ENCODE data around the gene VWA1. TPM values are rescaled to one million over a fixed set of nuclear protein-coding genes. Genes with fewer than 3 reads are reported as not detected.

The VWA1 gene
- total and polyA plus RNA-seq, 3 experiments from 2014 or later, result 0.31 TPM; not detected in 2

GRCh38 chr1:1490633-1491230, 55.2 kb downstream of the VWA1 start:
- Histone ChIP-seq H3K4me3 (ENCODE audit: low read length) (no peak overlapping the region), H3K27ac (ENCODE audit: low read depth, low read length) (no peak overlapping the region), H3K36me3 (ENCODE audit: insufficient read depth, low read length) (no peaks in the 10 kb centered on the region), H3K4me1 (ENCODE audit: insufficient read depth, low read length) (no peaks in the 10 kb centered on the region), H3K27me3 (ENCODE audit: insufficient read depth, low read length, poor library complexity, severe bottlenecking) (no peaks in the 10 kb centered on the region), H3K9me3 (ENCODE audit: low read length) (peaks cover 9% of the 10 kb centered on the region)
- ChIA-PET POLR2A (interaction anchor here (0.7 kb wide), 1 partner anchor 8 kb away, joined by 3 read pairs; no protein-coding TSS in a partner anchor), CTCF (no interaction called here)
- Mint-ChIP-seq H3K36me3 (peaks cover 10 to 69% (median 19%) of the 10 kb centered on the region in 3 donors), H3K9me3 (peaks cover 3 to 9% (median 7%) of the 10 kb centered on the region in 5 donors), H3K27me3 (no peaks in the 10 kb centered on the region), H3K4me1 (no peaks in the 10 kb centered on the region), H3K4me3 (no peak overlapping the region), H3K27ac (no peak overlapping the region)
- DNase-seq, result no peak

- Mint-ChIP-seq H3K27ac (no peak overlapping the region), H3K9me3 (peaks cover 3 to 9% (median 7%) of the 10 kb centered on the region in 5 donors), H3K36me3 (peaks cover 10 to 75% (median 19%) of the 10 kb centered on the region in 3 donors), H3K4me3 (no peak overlapping the region), H3K4me1 (no peaks in the 10 kb centered on the region), H3K27me3 (no peaks in the 10 kb centered on the region)
- Histone ChIP-seq H3K36me3 (ENCODE audit: insufficient read depth, low read length) (no peaks in the 10 kb centered on the region), H3K9me3 (ENCODE audit: low read length) (peaks cover 9% of the 10 kb centered on the region), H3K27me3 (ENCODE audit: insufficient read depth, low read length, poor library complexity, severe bottlenecking) (no peaks in the 10 kb centered on the region), H3K27ac (ENCODE audit: low read depth, low read length) (no peak overlapping the region), H3K4me3 (ENCODE audit: low read length) (no peak overlapping the region), H3K4me1 (ENCODE audit: insufficient read depth, low read length) (no peaks in the 10 kb centered on the region)
- ChIA-PET POLR2A (no interaction called here), CTCF (no interaction called here)
- DNase-seq, result no peak
These were observed 56.1 kb downstream of the VWA1 start for GRCh38 chr1:1491601-1492000.

Other genes with a start within 250 kb of the VWA1 start
- gene TNFRSF18, start 229.1 kb upstream of the VWA1 start, total RNA-seq, result 10 to 100 TPM; 91.0 to 97.1 TPM
- 2.0 TPM for gene TNFRSF18, start 229.1 kb upstream of the VWA1 start, polyA plus RNA-seq
- 100 to 1,000 TPM; 180 to 193 TPM for gene TNFRSF4, start 221.5 kb upstream of the VWA1 start, total RNA-seq
- gene TNFRSF4, start 221.5 kb upstream of the VWA1 start, polyA plus RNA-seq, result 1.9 TPM
- 100 to 1,000 TPM; 158 to 169 TPM for gene SDF4, start 203.7 kb upstream of the VWA1 start, total RNA-seq
- 108 TPM for gene SDF4, start 203.7 kb upstream of the VWA1 start, polyA plus RNA-seq
- 10 to 100 TPM; 23.7 to 24.1 TPM for gene B3GALT6, start 203.5 kb upstream of the VWA1 start, total RNA-seq
- gene B3GALT6, start 203.5 kb upstream of the VWA1 start, polyA plus RNA-seq, result 16.4 TPM
- 1 to 10 TPM in 1 of 2 experiments, under 1 TPM in 1; 0.51 to 1.1 TPM for gene C1QTNF12, start 189.0 kb upstream of the VWA1 start, total RNA-seq
- not detected for gene C1QTNF12, start 189.0 kb upstream of the VWA1 start, polyA plus RNA-seq
- gene UBE2J2, start 161.8 kb upstream of the VWA1 start, total RNA-seq, result 10 to 100 TPM; 76.7 to 79.3 TPM
- 79.7 TPM for gene UBE2J2, start 161.8 kb upstream of the VWA1 start, polyA plus RNA-seq
- 1 to 10 TPM; 2.9 to 5.0 TPM for gene SCNN1D, start 155.3 kb upstream of the VWA1 start, total RNA-seq
- gene SCNN1D, start 155.3 kb upstream of the VWA1 start, polyA plus RNA-seq, result 0.09 TPM
- gene ACAP3, start 127.8 kb upstream of the VWA1 start, total RNA-seq, result 10 to 100 TPM; 36.4 to 38.8 TPM
- 6.9 TPM for gene ACAP3, start 127.8 kb upstream of the VWA1 start, polyA plus RNA-seq
- gene PUSL1, start 127.1 kb upstream of the VWA1 start, total RNA-seq, result 10 to 100 TPM; 32.9 to 34.3 TPM
- 22.0 TPM for gene PUSL1, start 127.1 kb upstream of the VWA1 start, polyA plus RNA-seq
- 100 to 1,000 TPM; 117 to 118 TPM for gene INTS11, start 111.0 kb upstream of the VWA1 start, total RNA-seq
- gene INTS11, start 111.0 kb upstream of the VWA1 start, polyA plus RNA-seq, result 70.5 TPM
- gene CPTP, start 110.9 kb upstream of the VWA1 start, total RNA-seq, result 10 to 100 TPM; 17.6 to 18.3 TPM
- gene CPTP, start 110.9 kb upstream of the VWA1 start, polyA plus RNA-seq, result 23.6 TPM
- under 1 TPM; 0.53 to 0.62 TPM for gene TAS1R3, start 104.4 kb upstream of the VWA1 start, total RNA-seq
- gene TAS1R3, start 104.4 kb upstream of the VWA1 start, polyA plus RNA-seq, result 0.28 TPM
- 10 to 100 TPM; 39.7 to 41.1 TPM for gene DVL1, start 86.3 kb upstream of the VWA1 start, total RNA-seq
- gene DVL1, start 86.3 kb upstream of the VWA1 start, polyA plus RNA-seq, result 1.6 TPM
- gene MXRA8, start 77.1 kb upstream of the VWA1 start, total RNA-seq, result under 1 TPM; 0.26 to 0.29 TPM
- 0.61 TPM for gene MXRA8, start 77.1 kb upstream of the VWA1 start, polyA plus RNA-seq
- gene AURKAIP1, start 60.5 kb upstream of the VWA1 start, total RNA-seq, result 100 to 1,000 TPM; 159 to 169 TPM
- 157 TPM for gene AURKAIP1, start 60.5 kb upstream of the VWA1 start, polyA plus RNA-seq
- gene CCNL2, start 36.4 kb upstream of the VWA1 start, total RNA-seq, result 100 to 1,000 TPM; 119 to 124 TPM
- gene CCNL2, start 36.4 kb upstream of the VWA1 start, polyA plus RNA-seq, result 29.0 TPM
- 100 to 1,000 TPM; 206 to 208 TPM for gene MRPL20, start 28.4 kb upstream of the VWA1 start, total RNA-seq
- 198 TPM for gene MRPL20, start 28.4 kb upstream of the VWA1 start, polyA plus RNA-seq
- gene ANKRD65, start 14.4 kb upstream of the VWA1 start, total RNA-seq, result not detected
- gene ANKRD65, start 14.4 kb upstream of the VWA1 start, polyA plus RNA-seq, result not detected
- gene ATAD3C, start 14.0 kb downstream of the VWA1 start, total RNA-seq, result 1 to 10 TPM in 1 of 2 experiments, under 1 TPM in 1; 0.53 to 1.9 TPM
- gene ATAD3C, start 14.0 kb downstream of the VWA1 start, polyA plus RNA-seq, result 4.3 TPM
- gene ATAD3B, start 36.1 kb downstream of the VWA1 start, total RNA-seq, result 10 to 100 TPM; 81.6 to 86.6 TPM
- gene ATAD3B, start 36.1 kb downstream of the VWA1 start, polyA plus RNA-seq, result 7.9 TPM
- 10 to 100 TPM; 97.4 to 98.7 TPM for gene ATAD3A, start 76.5 kb downstream of the VWA1 start, total RNA-seq
- gene ATAD3A, start 76.5 kb downstream of the VWA1 start, polyA plus RNA-seq, result 16.0 TPM
- under 1 TPM; 0.33 to 0.59 TPM for gene TMEM240, start 104.9 kb downstream of the VWA1 start, total RNA-seq
- not detected for gene TMEM240, start 104.9 kb downstream of the VWA1 start, polyA plus RNA-seq
- 100 to 1,000 TPM; 123 to 128 TPM for gene SSU72, start 139.2 kb downstream of the VWA1 start, total RNA-seq
- 231 TPM for gene SSU72, start 139.2 kb downstream of the VWA1 start, polyA plus RNA-seq
- 1 to 10 TPM; 2.9 to 3.1 TPM for gene FNDC10, start 164.4 kb downstream of the VWA1 start, total RNA-seq
- gene FNDC10, start 164.4 kb downstream of the VWA1 start, polyA plus RNA-seq, result 1.1 TPM
- 10 to 100 TPM; 45.7 to 46.6 TPM for gene MIB2, start 179.8 kb downstream of the VWA1 start, total RNA-seq
- 40.4 TPM for gene MIB2, start 179.8 kb downstream of the VWA1 start, polyA plus RNA-seq
- 1 to 10 TPM; 2.1 to 2.9 TPM for gene MMP23B, start 196.5 kb downstream of the VWA1 start, total RNA-seq
- gene MMP23B, start 196.5 kb downstream of the VWA1 start, polyA plus RNA-seq, result 3.4 TPM
- gene CDK11B, start 223.3 kb downstream of the VWA1 start, total RNA-seq, result 10 to 100 TPM; 42.2 to 45.6 TPM
- gene CDK11B, start 223.3 kb downstream of the VWA1 start, polyA plus RNA-seq, result 18.3 TPM

Data from CD8-positive, alpha-beta memory T cell (primary cell).